ENCODE results near the gene ZMIZ1.

ZMIZ1 gene

GRCh38 chr10:79345241-79346011, 276.7 kb downstream of the ZMIZ1 start:
- no peak for DNase-seq (ENCODE audit: low spot score)

GRCh38 chr10:79346012-79346340, 277.2 kb downstream of the ZMIZ1 start:
- DNase-seq (ENCODE audit: low spot score), result no peak

- DNase-seq (ENCODE audit: low spot score), result no peak
Observed at GRCh38 chr10:79346388-79347225, 277.8 kb downstream of the ZMIZ1 start.

GRCh38 chr10:79347226-79347893, 278.6 kb downstream of the ZMIZ1 start, which contains the start of gene PPIF:
PPIF (plus strand) TSS chr10:79347469; CDS start chr10:79347549, 80 bp downstream.
- peak; percentile 94 for DNase-seq (ENCODE audit: low spot score)

- DNase-seq (ENCODE audit: low spot score), result peak; percentile 73
Observed at GRCh38 chr10:79347894-79348639, 279.3 kb downstream of the ZMIZ1 start.

GRCh38 chr10:79348640-79348988, 279.8 kb downstream of the ZMIZ1 start:
- DNase-seq (ENCODE audit: low spot score), result no peak

- DNase-seq (ENCODE audit: low spot score), result no peak
Observed at GRCh38 chr10:79349072-79349491, 280.3 kb downstream of the ZMIZ1 start.

GRCh38 chr10:79349766-79350406, 281.1 kb downstream of the ZMIZ1 start:
- DNase-seq (ENCODE audit: low spot score), result no peak

- DNase-seq (ENCODE audit: low spot score), result no peak
Observed at GRCh38 chr10:79350407-79351154, 281.8 kb downstream of the ZMIZ1 start.

GRCh38 chr10:79351332-79351731, 282.6 kb downstream of the ZMIZ1 start:
- no peak for DNase-seq (ENCODE audit: low spot score)

- DNase-seq (ENCODE audit: low spot score), result no peak
Observed at GRCh38 chr10:79352035-79352877, 283.5 kb downstream of the ZMIZ1 start.

- DNase-seq (ENCODE audit: low spot score), result no peak
Observed at GRCh38 chr10:79353000-79353406, 284.2 kb downstream of the ZMIZ1 start.

- DNase-seq (ENCODE audit: low spot score), result no peak
Observed at GRCh38 chr10:79353726-79354125, 285.0 kb downstream of the ZMIZ1 start.

GRCh38 chr10:79354141-79354540, 285.4 kb downstream of the ZMIZ1 start:
- DNase-seq (ENCODE audit: low spot score), result no peak

- no peak for DNase-seq (ENCODE audit: low spot score)
Observed at GRCh38 chr10:79354615-79355014, 285.8 kb downstream of the ZMIZ1 start.

- DNase-seq (ENCODE audit: low spot score), result no peak
Observed at GRCh38 chr10:79355420-79356017, 286.8 kb downstream of the ZMIZ1 start.

GRCh38 chr10:79356104-79356503, 287.3 kb downstream of the ZMIZ1 start:
- no peak for DNase-seq (ENCODE audit: low spot score)

- no peak for DNase-seq (ENCODE audit: low spot score)
Observed at GRCh38 chr10:79357180-79357579, 288.4 kb downstream of the ZMIZ1 start.

GRCh38 chr10:79358811-79359210, 290.0 kb downstream of the ZMIZ1 start:
- no peak for DNase-seq (ENCODE audit: low spot score)

Measured in CD4-positive, alpha-beta T cell treated with Interleukin-15 for 4 hours (primary cell).